HepG2 (cell line): ENCODE data around the gene NCOA5. TPM values are rescaled to one million over a fixed set of nuclear protein-coding genes. Genes with fewer than 3 reads are reported as not detected.

Experiments
- AGO1 ChIP-seq: fragments of 200-400 bp; formaldehyde crosslinking; IDR thresholded peaks from 2 replicates; pipeline ENCODE4 v1.6.1; 2017; ENCODE audit warnings: mild to moderate bottlenecking, low read depth, low read length, moderate library complexity; ENCODE audit not compliant: poor library complexity, severe bottlenecking
- ASH2L ChIP-seq: fragments of 300-600, 200-600 bp; sonication (generic); IDR thresholded peaks from 2 replicates; pipeline ENCODE4 v1.7.0; 2017; ENCODE audit warnings: low read depth, mild to moderate bottlenecking, moderate library complexity, mixed read lengths, low read length; ENCODE audit not compliant: insufficient read length
- BHLHE40 ChIP-seq: IDR thresholded peaks from 2 replicates; pipeline ENCODE4 v1.6.1; 2011; ENCODE audit warnings: low read length, improper control_type of control experiment
- ESRRA ChIP-seq: sonication (generic); formaldehyde crosslinking; IDR thresholded peaks from 2 replicates; pipeline ENCODE4 v1.5.1; 2020; ENCODE audit warnings: mild to moderate bottlenecking, low read depth, missing genetic modification reagents
- HMG20A ChIP-seq: IDR thresholded peaks from 2 replicates; pipeline ENCODE4 v1.6.1; 2016; ENCODE audit warnings: borderline replicate concordance
- NFKBIZ ChIP-seq: IDR thresholded peaks from 2 replicates; pipeline ENCODE4 v1.6.1; 2018; ENCODE audit warnings: missing genetic modification reagents, missing compliant biosample characterization
- NR2F2 ChIP-seq: IDR thresholded peaks from 2 replicates; pipeline ENCODE4 v1.6.1; 2012; ENCODE audit warnings: low read depth, inconsistent platforms, borderline replicate concordance
- PHF20 ChIP-seq: sonication (generic); formaldehyde crosslinking; IDR thresholded peaks from 2 replicates; pipeline ENCODE4 v1.5.0; 2020; ENCODE audit warnings: mild to moderate bottlenecking, missing genetic modification reagents
- RARA ChIP-seq: IDR thresholded peaks from 2 replicates; pipeline ENCODE4 v1.6.1; 2016; ENCODE audit warnings: missing genetic modification reagents, missing compliant biosample characterization
- ZNF570 ChIP-seq: sonication (generic); formaldehyde crosslinking; IDR thresholded peaks from 2 replicates; pipeline ENCODE4 v1.4.0; 2020; ENCODE audit warnings: mild to moderate bottlenecking, missing genetic modification reagents, borderline replicate concordance
- ZSCAN30 ChIP-seq: sonication (generic); formaldehyde crosslinking; IDR thresholded peaks from 2 replicates; pipeline ENCODE4 v1.5.0; 2020; ENCODE audit warnings: mild to moderate bottlenecking, missing genetic modification reagents
- polyA plus RNA-seq, 8 experiments: library from polyadenylated mRNA; depleted of rRNA in 3 of 8; stranded (reverse) in 7 of 8; unstranded in 1 of 8; fragments of >200 nt; fragmentation: Illumina TruSeq in 4 of 8; extraction: Trizol in 4 of 8; gene quantifications; 2 replicates each; pipeline versions ENCODE4 v1.2.1 to v1.2.3, GENCODE V29; 2011 to 2016; ENCODE audit warnings: low read depth in 4 of 8, missing spikeins in 1 of 8, mixed read lengths in 1 of 8; ENCODE audit not compliant: insufficient read depth in 1 of 8
- total RNA-seq, 5 experiments: library from RNA; depleted of rRNA; stranded (reverse); fragments of >200 nt; fragmentation: Illumina TruSeq; extraction: Trizol; gene quantifications; 2 replicates each; pipeline ENCODE4 v1.2.3, GENCODE V29; 2016; ENCODE audit warnings: low read depth in 1 of 5
- TF ChIP-seq, protein P1 (sequence below): sonication (generic); formaldehyde crosslinking; IDR thresholded peaks from 2 replicates; pipeline ENCODE4 v1.5.0; 2020; ENCODE audit warnings: missing genetic modification reagents
- TF ChIP-seq, protein P2 (sequence below): sonication (generic); formaldehyde crosslinking; IDR thresholded peaks from 2 replicates; pipeline ENCODE4 v1.4.0; 2020; ENCODE audit warnings: missing genetic modification reagents
- TF ChIP-seq, protein P3 (sequence below): sonication (generic); formaldehyde crosslinking; IDR thresholded peaks from 2 replicates; pipeline ENCODE4 v1.5.0; 2020; ENCODE audit warnings: missing genetic modification reagents
- TF ChIP-seq, protein P4 (sequence below): sonication (generic); formaldehyde crosslinking; IDR thresholded peaks from 2 replicates; pipeline ENCODE4 v1.5.0; 2020; ENCODE audit warnings: missing genetic modification reagents, mild to moderate bottlenecking, borderline replicate concordance
- TF ChIP-seq, protein P5 (sequence below): fragments of 450-650 bp; IDR thresholded peaks from 2 replicates; pipeline ENCODE4 v1.6.1; 2016
- TF ChIP-seq, protein P6 (sequence below): sonication (generic); formaldehyde crosslinking; IDR thresholded peaks from 2 replicates; pipeline ENCODE4 v1.4.0; 2020; ENCODE audit warnings: missing genetic modification reagents, mild to moderate bottlenecking, borderline replicate concordance
- TF ChIP-seq, protein P7 (sequence below): IDR thresholded peaks from 2 replicates; pipeline ENCODE4 v1.6.1; 2016; ENCODE audit warnings: low read depth, missing genetic modification reagents, missing compliant biosample characterization

Gene NCOA5
- total and polyA plus RNA-seq, 2 of the 13 experiments (the other 11 are each of a cell fraction or from before 2014, with no cell fraction given): 16.5 to 28.4 TPM

DNA sequence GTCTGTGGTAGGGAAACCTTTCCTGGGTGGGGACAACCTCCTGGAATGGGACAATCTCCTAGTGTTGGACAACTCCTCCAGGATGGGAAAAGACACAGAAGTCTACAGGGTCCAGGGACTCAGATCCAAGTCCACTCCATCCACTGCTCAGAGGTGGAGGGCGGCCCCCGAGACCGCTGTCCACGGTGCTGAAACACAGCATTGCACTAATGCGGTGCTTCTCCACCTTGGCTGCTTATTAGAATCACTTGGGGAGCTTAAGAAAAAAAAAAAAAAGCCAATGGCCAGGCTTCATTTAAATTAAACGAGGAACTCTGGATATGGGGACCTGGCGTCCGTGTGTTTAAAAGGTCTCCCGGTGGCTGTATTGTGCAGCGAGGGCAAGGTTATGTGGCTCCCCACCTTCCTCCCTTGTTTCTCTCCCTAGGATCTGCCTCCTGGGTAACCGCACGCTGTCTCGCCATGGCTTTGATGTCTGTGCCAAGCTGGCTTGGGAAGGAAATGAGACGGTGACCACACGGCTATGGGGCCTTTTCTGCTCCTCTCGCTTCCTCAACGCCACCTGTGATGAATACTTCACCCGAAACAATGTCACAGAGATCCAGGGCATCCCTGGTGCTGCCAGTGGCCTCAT lies 48.7 kb downstream of the NCOA5 start (continued):
- TF ChIP-seq, protein P1, sequence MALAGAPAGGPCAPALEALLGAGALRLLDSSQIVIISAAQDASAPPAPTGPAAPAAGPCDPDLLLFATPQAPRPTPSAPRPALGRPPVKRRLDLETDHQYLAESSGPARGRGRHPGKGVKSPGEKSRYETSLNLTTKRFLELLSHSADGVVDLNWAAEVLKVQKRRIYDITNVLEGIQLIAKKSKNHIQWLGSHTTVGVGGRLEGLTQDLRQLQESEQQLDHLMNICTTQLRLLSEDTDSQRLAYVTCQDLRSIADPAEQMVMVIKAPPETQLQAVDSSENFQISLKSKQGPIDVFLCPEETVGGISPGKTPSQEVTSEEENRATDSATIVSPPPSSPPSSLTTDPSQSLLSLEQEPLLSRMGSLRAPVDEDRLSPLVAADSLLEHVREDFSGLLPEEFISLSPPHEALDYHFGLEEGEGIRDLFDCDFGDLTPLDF: no peak
- TF ChIP-seq RARA (CRISPR knock-in tag) (peak; percentile 83), HMG20A (CRISPR knock-in tag) (no peak; the same call in 1 of the 2 replicates), ASH2L (no peak), PHF20 (CRISPR knock-in tag) (peak; percentile 30; the same call in 1 of the 2 replicates), NFKBIZ (peak; percentile 95), ESRRA (CRISPR knock-in tag) (0 out of 2 replicates have a peak, but pooled peaks have one; percentile 35), ZNF570 (CRISPR knock-in tag) (no peak), AGO1 (no peak), ZSCAN30 (0 out of 2 replicates have a peak, but pooled peaks have one; percentile 44), BHLHE40 (no peak), NR2F2 (no peak)
- TF ChIP-seq, protein P2, sequence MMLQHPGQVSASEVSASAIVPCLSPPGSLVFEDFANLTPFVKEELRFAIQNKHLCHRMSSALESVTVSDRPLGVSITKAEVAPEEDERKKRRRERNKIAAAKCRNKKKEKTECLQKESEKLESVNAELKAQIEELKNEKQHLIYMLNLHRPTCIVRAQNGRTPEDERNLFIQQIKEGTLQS (CRISPR knock-in tag): peak; percentile 78
- TF ChIP-seq, protein P3, sequence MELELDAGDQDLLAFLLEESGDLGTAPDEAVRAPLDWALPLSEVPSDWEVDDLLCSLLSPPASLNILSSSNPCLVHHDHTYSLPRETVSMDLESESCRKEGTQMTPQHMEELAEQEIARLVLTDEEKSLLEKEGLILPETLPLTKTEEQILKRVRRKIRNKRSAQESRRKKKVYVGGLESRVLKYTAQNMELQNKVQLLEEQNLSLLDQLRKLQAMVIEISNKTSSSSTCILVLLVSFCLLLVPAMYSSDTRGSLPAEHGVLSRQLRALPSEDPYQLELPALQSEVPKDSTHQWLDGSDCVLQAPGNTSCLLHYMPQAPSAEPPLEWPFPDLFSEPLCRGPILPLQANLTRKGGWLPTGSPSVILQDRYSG (CRISPR knock-in tag): peak; percentile 91
- TF ChIP-seq, protein P4, sequence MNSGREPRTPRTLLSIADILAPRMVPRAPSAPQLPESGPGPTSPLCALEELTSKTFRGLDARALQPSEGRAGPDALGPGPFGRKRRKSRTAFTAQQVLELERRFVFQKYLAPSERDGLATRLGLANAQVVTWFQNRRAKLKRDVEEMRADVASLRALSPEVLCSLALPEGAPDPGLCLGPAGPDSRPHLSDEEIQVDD (CRISPR knock-in tag): no peak
- TF ChIP-seq, protein P5, sequence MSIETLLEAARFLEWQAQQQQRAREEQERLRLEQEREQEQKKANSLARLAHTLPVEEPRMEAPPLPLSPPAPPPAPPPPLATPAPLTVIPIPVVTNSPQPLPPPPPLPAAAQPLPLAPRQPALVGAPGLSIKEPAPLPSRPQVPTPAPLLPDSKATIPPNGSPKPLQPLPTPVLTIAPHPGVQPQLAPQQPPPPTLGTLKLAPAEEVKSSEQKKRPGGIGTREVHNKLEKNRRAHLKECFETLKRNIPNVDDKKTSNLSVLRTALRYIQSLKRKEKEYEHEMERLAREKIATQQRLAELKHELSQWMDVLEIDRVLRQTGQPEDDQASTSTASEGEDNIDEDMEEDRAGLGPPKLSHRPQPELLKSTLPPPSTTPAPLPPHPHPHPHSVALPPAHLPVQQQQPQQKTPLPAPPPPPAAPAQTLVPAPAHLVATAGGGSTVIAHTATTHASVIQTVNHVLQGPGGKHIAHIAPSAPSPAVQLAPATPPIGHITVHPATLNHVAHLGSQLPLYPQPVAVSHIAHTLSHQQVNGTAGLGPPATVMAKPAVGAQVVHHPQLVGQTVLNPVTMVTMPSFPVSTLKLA: no peak
- TF ChIP-seq, protein P6, sequence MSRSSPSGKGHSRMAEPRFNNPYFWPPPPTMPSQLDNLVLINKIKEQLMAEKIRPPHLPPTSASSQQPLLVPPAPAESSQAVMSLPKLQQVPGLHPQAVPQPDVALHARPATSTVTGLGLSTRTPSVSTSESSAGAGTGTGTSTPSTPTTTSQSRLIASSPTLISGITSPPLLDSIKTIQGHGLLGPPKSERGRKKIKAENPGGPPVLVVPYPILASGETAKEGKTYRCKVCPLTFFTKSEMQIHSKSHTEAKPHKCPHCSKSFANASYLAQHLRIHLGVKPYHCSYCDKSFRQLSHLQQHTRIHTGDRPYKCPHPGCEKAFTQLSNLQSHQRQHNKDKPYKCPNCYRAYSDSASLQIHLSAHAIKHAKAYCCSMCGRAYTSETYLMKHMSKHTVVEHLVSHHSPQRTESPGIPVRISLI (CRISPR knock-in tag): no peak
- TF ChIP-seq, protein P7, sequence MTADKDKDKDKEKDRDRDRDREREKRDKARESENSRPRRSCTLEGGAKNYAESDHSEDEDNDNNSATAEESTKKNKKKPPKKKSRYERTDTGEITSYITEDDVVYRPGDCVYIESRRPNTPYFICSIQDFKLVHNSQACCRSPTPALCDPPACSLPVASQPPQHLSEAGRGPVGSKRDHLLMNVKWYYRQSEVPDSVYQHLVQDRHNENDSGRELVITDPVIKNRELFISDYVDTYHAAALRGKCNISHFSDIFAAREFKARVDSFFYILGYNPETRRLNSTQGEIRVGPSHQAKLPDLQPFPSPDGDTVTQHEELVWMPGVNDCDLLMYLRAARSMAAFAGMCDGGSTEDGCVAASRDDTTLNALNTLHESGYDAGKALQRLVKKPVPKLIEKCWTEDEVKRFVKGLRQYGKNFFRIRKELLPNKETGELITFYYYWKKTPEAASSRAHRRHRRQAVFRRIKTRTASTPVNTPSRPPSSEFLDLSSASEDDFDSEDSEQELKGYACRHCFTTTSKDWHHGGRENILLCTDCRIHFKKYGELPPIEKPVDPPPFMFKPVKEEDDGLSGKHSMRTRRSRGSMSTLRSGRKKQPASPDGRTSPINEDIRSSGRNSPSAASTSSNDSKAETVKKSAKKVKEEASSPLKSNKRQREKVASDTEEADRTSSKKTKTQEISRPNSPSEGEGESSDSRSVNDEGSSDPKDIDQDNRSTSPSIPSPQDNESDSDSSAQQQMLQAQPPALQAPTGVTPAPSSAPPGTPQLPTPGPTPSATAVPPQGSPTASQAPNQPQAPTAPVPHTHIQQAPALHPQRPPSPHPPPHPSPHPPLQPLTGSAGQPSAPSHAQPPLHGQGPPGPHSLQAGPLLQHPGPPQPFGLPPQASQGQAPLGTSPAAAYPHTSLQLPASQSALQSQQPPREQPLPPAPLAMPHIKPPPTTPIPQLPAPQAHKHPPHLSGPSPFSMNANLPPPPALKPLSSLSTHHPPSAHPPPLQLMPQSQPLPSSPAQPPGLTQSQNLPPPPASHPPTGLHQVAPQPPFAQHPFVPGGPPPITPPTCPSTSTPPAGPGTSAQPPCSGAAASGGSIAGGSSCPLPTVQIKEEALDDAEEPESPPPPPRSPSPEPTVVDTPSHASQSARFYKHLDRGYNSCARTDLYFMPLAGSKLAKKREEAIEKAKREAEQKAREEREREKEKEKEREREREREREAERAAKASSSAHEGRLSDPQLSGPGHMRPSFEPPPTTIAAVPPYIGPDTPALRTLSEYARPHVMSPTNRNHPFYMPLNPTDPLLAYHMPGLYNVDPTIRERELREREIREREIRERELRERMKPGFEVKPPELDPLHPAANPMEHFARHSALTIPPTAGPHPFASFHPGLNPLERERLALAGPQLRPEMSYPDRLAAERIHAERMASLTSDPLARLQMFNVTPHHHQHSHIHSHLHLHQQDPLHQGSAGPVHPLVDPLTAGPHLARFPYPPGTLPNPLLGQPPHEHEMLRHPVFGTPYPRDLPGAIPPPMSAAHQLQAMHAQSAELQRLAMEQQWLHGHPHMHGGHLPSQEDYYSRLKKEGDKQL (CRISPR knock-in tag): peak; percentile 27; the same call in 1 of the 2 replicates
